Esophagus squamous epithelium (tissue), 5 donors: ENCODE results near the gene SIGLEC15. TPM values are rescaled to one million over a fixed set of nuclear protein-coding genes. Genes with fewer than 3 reads are reported as not detected.
"Not testable (repeated sequence)": the region's sequence is repeated elsewhere in the genome, so short reads cannot be mapped to it uniquely, and the experiment has no call there.

ENCODE experiments used
- DNase-seq: peaks from one replicate; lab custom pipeline; 2025; lab: John Stamatoyannopoulos, UW
- H3K27ac ChIP-seq, 4 donors: fragments of 200-600 bp; sonication (generic); one replicate each; pipeline ENCODE4 v1.5.1; 2016 to 2019; ENCODE audit warnings: mild to moderate bottlenecking in 1 of 4
- H3K27me3 ChIP-seq, 4 donors: fragments of 200-600 bp; sonication (generic); 1 replicate in 3 of 4; 2 replicates in 1 of 4; pipeline versions ENCODE4 v1.5.1 to v1.6.0; 2017 to 2021; ENCODE audit warnings: antibody characterized with exemption in 1 of 4
- H3K36me3 ChIP-seq, 3 donors: fragments of 200-600 bp; sonication (generic); one replicate each; pipeline ENCODE4 v1.5.1; 2016 to 2019
- H3K4me1 ChIP-seq, 3 donors: fragments of 200-600 bp; sonication (generic); one replicate each; pipeline ENCODE4 v1.5.1; 2017 to 2019
- H3K4me3 ChIP-seq, 4 donors: fragments of 200-600 bp; sonication (generic); 1 replicate in 3 of 4; 2 replicates in 1 of 4; pipeline ENCODE4 v1.5.1; 2016 to 2019; ENCODE audit warnings: mild to moderate bottlenecking in 2 of 4, moderate library complexity in 1 of 4
- H3K9me3 ChIP-seq, 3 donors: fragments of 200-600 bp; sonication (generic); one replicate each; pipeline ENCODE4 v1.5.1; 2016 to 2019
- POLR2A ChIP-seq, 4 donors: fragments of 450-650 bp; IDR thresholded peaks; one replicate each; pipeline ENCODE4 v1.6.1; 2017; ENCODE audit warnings: antibody characterized with exemption in 4 of 4, mild to moderate bottlenecking in 4 of 4, moderate library complexity in 3 of 4
- WGBS, 2 donors: methylation state at CpG; one replicate each; pipeline ENCODE4 v1.1.5; 2018; 5-methylcytosine and 5-hydroxymethylcytosine counted together
- intact Hi-C: fragments of 100-400 bp; cut with DNase I; formaldehyde crosslinking; loops from one replicate; pipeline ENCODE4 v1.15.0; 2022
- total RNA-seq, 4 donors: library from RNA; depleted of rRNA; stranded (reverse); fragments of >200 nt; gene quantifications; one replicate each; pipeline ENCODE4 v1.1.0, GENCODE V29; 2016
- TF ChIP-seq, protein P1 (sequence below), 6 experiments: fragments of 450-650 bp in 4 of 6; fragments of 200-600 bp in 2 of 6; sonication (generic) in 2 of 6; IDR thresholded peaks; one replicate each; pipeline ENCODE4 v1.5.1; 2016 to 2019; ENCODE audit warnings: antibody characterized with exemption in 6 of 6, mild to moderate bottlenecking in 4 of 6, moderate library complexity in 4 of 6
- donor health status: DM: yes; HTN: yes; CAD: no.

Gene SIGLEC15
- total RNA-seq, 4 donors from 2014 or later = not detected

DNA sequence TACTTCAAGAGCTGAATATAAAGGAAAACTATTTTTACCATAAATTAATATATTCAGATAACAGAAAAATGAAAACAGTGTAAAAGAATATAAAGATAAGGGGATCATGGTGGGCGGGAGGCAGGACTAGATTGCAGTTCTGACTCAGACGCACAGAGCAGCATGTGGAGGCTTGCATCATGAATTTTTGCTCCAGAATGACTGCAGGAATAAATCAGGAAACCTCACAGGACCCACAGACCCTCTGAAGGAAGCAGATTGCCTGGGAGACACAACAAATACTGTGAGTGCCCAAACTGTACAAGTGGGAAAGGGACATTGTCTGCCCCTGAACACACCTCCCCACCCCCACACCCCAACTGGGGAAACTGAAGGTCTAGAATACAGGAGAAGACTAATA lies 19.2 kb upstream of the SIGLEC15 start:
- no peaks in the 10 kb centered on the region for H3K36me3 ChIP-seq
- H3K4me1 ChIP-seq = peaks cover 0 to 5% (median 0%) of the 10 kb centered on the region in 3 donors
- TF ChIP-seq POLR2A (IDR thresholded peaks at IDR 0.05) = no peak
- peaks cover 0 to 92% (median 0%) of the 10 kb centered on the region in 4 donors for H3K27me3 ChIP-seq
- no peak overlapping the region for H3K4me3 ChIP-seq
- WGBS, 2 donors = 18 to 27% methylated on average over 2 of the region's 2 CpGs
- no peak for DNase-seq
- H3K27ac ChIP-seq = no peak overlapping the region
- H3K9me3 ChIP-seq = peaks cover 0 to 15% (median 9%) of the 10 kb centered on the region in 3 donors
- intact Hi-C loops = no loop called here

DNA sequence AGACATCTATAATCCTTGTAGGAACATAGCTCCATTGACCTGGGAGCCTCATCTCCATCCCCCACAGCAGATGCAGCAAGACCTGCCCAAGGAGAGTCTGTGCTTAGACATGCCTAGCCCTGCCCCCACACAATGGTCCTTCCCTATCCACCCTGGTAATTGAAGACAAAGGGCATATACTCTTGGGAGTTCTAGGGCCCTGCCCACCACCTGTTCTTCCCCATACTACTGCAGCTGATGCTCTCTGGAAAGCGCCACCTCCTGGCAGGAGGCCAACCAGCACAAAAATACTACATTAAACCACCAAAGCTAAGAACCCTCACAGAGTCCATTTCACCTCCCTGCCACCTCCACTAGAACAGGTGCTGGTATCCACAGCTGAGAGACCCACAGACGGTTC lies 18.3 kb upstream of the SIGLEC15 start:
- H3K4me3 ChIP-seq, intact Hi-C loops, DNase-seq, H3K4me1 ChIP-seq, H3K36me3 ChIP-seq, H3K27ac ChIP-seq: not testable (repeated sequence)
- H3K9me3 ChIP-seq = peaks cover 0 to 15% (median 9%) of the 10 kb centered on the region in 3 donors
- 57% methylated on average over 1 of the region's 2 CpGs; no CpG with 5 or more reads in 1 of the 2 donors for WGBS, 2 donors
- H3K27me3 ChIP-seq = peaks cover 0 to 85% (median 0%) of the 10 kb centered on the region in 4 donors
- TF ChIP-seq, protein P1, sequence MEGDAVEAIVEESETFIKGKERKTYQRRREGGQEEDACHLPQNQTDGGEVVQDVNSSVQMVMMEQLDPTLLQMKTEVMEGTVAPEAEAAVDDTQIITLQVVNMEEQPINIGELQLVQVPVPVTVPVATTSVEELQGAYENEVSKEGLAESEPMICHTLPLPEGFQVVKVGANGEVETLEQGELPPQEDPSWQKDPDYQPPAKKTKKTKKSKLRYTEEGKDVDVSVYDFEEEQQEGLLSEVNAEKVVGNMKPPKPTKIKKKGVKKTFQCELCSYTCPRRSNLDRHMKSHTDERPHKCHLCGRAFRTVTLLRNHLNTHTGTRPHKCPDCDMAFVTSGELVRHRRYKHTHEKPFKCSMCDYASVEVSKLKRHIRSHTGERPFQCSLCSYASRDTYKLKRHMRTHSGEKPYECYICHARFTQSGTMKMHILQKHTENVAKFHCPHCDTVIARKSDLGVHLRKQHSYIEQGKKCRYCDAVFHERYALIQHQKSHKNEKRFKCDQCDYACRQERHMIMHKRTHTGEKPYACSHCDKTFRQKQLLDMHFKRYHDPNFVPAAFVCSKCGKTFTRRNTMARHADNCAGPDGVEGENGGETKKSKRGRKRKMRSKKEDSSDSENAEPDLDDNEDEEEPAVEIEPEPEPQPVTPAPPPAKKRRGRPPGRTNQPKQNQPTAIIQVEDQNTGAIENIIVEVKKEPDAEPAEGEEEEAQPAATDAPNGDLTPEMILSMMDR (IDR thresholded peaks at IDR 0.05) = peak in 1 of 6 experiments; percentile 19

DNA sequence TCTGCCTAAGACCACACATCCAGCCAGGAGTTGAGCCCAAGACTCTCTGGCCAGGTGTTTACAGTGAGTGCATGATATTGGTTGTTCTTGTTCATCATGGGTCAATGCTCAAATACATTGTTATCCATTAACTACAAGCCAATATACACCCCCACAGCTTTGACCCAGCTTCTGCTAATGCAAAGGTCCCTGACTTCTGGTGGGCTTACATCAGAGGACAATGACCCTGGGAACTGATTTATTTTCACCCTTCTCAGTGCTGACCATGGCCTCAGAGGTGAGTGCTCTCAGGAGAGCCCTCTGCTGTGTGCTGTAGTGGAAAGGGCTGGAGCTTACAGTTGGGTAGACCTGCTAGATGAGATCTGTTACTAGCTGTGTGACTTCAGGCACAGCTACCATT lies 10.7 kb upstream of the SIGLEC15 start:
- intact Hi-C loops, H3K4me1 ChIP-seq, DNase-seq, H3K9me3 ChIP-seq, H3K4me3 ChIP-seq, H3K36me3 ChIP-seq, H3K27ac ChIP-seq: not testable (repeated sequence)
- peaks cover 0 to 81% (median 0%) of the 10 kb centered on the region in 4 donors for H3K27me3 ChIP-seq

DNA sequence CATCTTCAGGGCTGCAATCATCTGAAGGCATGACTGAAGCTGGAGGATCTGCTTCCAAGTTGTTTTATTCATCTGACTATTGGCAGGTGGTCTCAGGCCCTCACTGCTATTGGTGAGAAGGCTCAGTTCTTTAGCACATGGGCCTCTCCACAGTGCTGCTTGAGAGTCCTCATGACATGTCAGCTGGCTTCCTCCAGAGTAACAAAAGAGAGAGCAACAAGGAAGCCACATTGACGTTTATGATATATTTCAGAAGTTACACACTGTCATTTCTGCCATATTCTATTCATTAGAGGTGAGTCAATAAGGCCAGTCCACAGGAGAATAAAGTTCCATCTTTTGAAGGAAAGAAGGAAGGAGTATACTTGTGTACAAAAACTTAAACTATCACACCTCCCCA lies 7.9 kb upstream of the SIGLEC15 start:
- H3K4me1 ChIP-seq = no peaks in the 10 kb centered on the region
- peaks cover 0 to 90% (median 0%) of the 10 kb centered on the region in 4 donors for H3K27me3 ChIP-seq
- H3K27ac ChIP-seq = no peak overlapping the region
- no peak for TF ChIP-seq POLR2A (IDR thresholded peaks at IDR 0.05)
- TF ChIP-seq, protein P1 (IDR thresholded peaks at IDR 0.05) = no peak
- 46 to 50% methylated on average over 1 of the region's 1 CpG for WGBS, 2 donors
- DNase-seq = no peak
- H3K4me3 ChIP-seq = no peak overlapping the region
- intact Hi-C loops = no loop called here
- H3K9me3 ChIP-seq = peaks cover 0 to 5% (median 0%) of the 10 kb centered on the region in 3 donors
- H3K36me3 ChIP-seq = no peaks in the 10 kb centered on the region

DNA sequence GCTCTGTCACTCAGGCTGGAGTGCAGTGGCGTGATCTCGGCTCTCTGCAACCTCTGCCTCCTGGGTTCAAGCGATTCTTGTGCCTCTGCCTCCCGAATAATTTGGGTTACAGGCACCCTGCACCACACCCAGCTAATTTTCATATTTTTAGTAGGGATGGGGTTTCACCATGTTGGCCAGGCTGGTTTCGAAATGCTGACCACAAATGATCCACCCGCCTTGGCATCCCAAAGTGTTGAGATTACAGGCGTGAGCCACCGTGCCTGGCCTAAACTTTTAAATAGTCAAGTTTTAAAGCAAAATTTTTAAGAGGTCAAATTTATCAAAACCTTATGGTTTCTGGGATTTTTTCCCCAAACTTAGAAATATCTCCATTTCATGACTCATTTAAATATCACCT lies 6.7 kb upstream of the SIGLEC15 start:
- H3K4me1 ChIP-seq, H3K27ac ChIP-seq, H3K4me3 ChIP-seq, H3K9me3 ChIP-seq, DNase-seq, H3K36me3 ChIP-seq, intact Hi-C loops: not testable (repeated sequence)
- 74 to 82% methylated on average over 5 to 8 of the region's 8 CpGs for WGBS, 2 donors
- H3K27me3 ChIP-seq = peaks cover 0 to 98% (median 0%) of the 10 kb centered on the region in 4 donors

DNA sequence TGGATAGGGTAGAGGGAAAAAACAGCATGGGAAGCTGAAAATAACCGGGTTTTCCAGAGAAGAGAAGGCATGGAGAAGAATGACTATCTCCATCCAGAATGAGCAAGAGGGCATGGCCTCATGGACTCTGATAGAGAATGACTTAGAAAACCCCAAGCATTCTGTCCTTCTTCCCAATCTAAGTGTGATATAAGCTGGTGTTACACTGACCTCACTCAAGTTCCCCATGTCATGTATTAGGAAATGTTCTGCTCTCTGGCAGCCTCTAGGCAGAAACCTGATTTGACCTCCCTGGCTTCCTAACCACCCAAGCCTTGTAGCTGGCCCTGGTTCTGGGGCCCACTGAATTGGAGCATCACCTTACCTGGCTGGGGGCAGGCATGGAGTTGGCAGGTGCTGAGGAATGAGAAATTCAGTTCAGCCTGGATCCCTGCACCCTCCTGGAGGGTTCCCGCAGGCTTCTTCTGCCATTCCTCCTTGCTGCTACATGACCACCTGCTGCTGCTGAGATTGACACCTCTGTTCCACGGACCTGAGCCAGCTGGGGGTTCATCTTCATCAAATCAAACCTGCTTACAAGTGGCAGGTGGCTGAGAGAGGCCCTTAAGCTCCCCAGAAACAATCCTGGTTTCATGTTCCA lies 5.2 kb upstream of the SIGLEC15 start:
- no peaks in the 10 kb centered on the region for H3K36me3 ChIP-seq
- H3K4me3 ChIP-seq = no peak overlapping the region
- H3K4me1 ChIP-seq = no peaks in the 10 kb centered on the region
- TF ChIP-seq, protein P1 (IDR thresholded peaks at IDR 0.05) = no peak
- TF ChIP-seq POLR2A (IDR thresholded peaks at IDR 0.05) = no peak
- WGBS, 2 donors = 74 to 100% methylated on average over 1 to 3 of the region's 3 CpGs
- H3K27me3 ChIP-seq = peaks cover 0 to 96% (median 0%) of the 10 kb centered on the region in 4 donors
- intact Hi-C loops = no loop called here
- no peak for DNase-seq
- H3K27ac ChIP-seq = no peak overlapping the region
- H3K9me3 ChIP-seq = peaks cover 0 to 5% (median 0%) of the 10 kb centered on the region in 3 donors
